ENCODE data around the gene POLR2B. TPM values are rescaled to one million over a fixed set of nuclear protein-coding genes. Genes with fewer than 3 reads are reported as not detected.
A peak's percentile ranks its signal among the peaks of the same experiment; 100 is the strongest.
"Not testable (repeated sequence)": the region's sequence is repeated elsewhere in the genome, so short reads cannot be mapped to it uniquely, and the experiment has no call there.

POLR2B gene
- total RNA-seq = 70.9 and 83.7 TPM in 2 replicates

DNA sequence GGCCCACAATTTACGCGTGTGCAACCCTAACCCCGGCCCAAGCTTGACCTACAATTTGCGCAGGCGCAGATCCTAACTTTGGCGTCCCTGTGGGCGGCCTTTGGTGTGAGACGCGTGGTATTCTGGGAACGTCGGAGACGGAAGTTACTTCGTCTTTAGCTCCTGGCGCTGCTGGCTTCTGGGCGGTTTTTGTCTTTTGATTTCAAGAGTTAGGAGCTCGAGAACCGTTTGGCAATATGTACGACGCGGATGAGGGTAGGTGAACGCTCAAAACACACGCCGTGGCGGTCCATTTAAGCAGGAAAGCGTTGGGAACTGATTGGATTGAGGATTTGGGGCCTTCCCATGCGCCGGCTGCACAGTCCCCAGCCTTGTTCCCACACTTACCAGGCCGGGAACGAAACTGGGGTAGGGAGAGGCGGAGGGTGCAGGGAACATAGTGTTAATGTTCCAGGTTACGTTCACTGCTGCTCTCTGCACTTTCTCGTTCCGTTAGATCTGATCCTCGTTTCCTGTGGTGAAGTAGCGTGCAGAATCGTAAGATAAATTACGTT is at the start of gene POLR2B:
POLR2B (plus strand) TSS at position 147 of the 554 bp plus-strand sequence; CDS start at position 237, 90 bp downstream.
- DNase-seq (ENCODE audit: low read depth in 2 of 2) = peak; percentile 90 to 94

DNA sequence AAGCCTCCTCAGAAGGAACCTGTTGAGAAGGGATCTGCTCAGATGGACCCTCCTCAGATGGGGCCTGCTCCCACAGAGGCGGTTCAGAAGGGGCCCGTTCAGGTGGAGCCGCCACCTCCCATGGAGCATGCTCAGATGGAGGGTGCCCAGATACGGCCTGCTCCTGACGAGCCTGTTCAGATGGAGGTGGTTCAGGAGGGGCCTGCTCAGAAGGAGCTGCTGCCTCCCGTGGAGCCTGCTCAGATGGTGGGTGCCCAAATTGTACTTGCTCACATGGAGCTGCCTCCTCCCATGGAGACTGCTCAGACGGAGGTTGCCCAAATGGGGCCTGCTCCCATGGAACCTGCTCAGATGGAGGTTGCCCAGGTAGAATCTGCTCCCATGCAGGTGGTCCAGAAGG is 48.1 kb upstream of the POLR2B start:
- no peak for DNase-seq (ENCODE audit: low read depth in 2 of 2)

DNA sequence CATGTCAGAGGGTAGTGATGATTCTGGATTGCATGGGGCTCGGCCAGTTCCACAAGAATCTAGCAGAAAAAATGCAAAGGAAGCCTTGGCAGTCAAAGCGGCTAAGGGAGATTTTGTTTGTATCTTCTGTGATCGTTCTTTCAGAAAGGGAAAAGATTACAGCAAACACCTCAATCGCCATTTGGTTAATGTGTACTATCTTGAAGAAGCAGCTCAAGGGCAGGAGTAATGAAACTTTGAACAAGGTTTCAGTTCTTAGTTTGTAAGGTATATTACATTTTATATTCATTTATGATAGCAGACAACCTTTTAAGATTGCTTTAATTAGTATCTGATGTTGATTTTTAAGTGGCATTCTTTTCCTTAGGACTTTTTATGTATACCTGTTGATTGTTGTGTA is 46.8 kb upstream of the POLR2B start:
- DNase-seq (ENCODE audit: low read depth in 2 of 2) = no peak

DNA sequence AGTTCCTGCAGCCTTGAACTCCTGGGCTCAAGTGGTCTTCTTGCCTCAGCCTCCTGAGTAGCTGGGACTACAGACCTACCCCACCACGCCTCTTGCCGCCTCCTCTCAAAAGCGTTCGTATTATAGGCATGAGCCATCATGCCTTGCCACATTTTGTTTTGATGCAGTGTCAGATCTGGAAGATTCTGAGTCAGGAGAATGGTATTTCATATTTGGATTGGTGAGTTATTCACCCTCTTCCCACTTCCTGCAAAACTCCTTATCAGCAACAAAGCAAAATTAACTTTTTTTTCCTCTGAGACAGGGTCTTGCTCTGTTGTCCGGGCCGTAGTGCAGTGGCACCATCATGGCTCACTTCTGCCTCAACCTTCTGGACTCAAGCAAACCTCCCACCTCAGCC is 41.4 kb upstream of the POLR2B start:
- peak in 1 of 2 donors; percentile 59 for DNase-seq (ENCODE audit: low read depth in 2 of 2)

DNA sequence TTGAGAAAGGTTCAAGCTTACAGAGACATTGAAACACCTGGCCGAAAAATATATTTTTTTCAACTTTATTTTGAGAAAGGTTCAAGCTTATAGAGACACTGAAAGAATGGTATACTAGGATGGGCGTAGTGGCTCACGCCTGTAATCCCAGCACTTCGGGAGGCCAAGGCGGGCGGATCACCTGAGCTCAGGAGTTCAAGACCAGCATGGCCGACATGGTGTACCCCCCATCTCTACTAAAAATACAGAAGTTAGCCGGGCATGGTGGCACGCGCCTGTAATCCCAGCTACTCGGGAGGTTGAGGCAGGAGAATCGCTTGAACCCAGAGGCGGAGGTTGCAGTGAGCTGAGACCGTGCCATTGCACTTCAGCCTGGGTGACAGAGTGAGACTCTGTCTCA is 38.9 kb upstream of the POLR2B start:
- not testable (repeated sequence) for DNase-seq (ENCODE audit: low read depth in 2 of 2)

DNA sequence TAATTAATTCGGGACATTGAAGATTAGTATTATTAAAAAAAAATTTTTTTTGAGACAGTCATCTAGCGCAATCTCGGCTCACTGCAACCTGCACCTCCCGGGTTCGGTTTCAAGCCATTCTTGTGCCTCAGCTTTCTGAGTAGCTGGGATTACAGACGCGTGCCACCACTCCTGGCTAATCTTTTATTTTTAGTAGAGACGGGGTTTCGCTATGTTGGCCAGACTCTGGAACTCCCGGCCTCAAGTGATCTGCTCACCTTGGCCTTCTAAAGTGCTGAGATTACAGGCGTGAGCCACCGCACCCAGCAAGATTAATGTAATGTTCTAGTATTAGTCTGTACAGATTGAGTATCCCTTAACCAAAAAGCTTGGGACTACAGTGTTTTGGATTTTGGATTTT is 38.3 kb upstream of the POLR2B start:
- DNase-seq (ENCODE audit: low read depth in 2 of 2) = no peak

DNA sequence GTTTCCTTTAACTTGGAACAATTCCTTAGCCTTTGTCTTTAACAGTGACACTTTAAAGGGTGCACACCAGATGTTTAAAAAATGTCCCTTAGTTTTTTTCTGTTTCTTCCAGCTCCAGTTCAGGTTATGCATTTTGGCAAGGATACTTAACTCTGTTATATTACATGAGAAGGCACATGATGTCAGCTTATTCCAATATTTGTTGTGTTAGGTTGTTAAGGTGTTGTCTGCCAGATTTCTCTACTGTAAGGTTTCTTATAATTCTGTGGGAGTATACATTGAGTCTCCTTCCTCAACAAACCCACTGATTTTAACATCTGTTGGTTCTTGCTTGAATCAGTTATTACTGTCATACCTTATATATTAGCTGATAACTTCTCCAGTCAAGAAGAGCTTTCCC is 37.7 kb upstream of the POLR2B start:
- DNase-seq (ENCODE audit: low read depth in 2 of 2) = no peak

DNA sequence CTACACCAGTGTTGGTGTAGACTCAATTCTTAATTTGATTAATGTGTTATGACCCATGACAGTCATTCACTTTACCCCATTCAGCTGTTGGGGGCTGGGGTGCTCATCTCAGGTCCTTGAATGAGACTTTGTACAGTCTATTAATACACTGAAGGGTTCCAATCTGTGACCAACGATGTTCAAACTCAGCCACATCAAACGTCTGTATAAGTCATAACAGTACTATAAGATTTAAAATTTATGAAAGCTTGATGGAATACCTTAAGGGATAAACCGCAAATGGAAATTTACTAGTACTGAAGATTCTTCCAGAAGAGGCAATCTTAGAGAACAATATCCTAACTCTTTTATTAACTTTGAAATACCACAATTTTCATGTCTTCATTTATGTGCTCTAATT is 37.3 kb upstream of the POLR2B start:
- DNase-seq (ENCODE audit: low read depth in 2 of 2) = no peak

DNA sequence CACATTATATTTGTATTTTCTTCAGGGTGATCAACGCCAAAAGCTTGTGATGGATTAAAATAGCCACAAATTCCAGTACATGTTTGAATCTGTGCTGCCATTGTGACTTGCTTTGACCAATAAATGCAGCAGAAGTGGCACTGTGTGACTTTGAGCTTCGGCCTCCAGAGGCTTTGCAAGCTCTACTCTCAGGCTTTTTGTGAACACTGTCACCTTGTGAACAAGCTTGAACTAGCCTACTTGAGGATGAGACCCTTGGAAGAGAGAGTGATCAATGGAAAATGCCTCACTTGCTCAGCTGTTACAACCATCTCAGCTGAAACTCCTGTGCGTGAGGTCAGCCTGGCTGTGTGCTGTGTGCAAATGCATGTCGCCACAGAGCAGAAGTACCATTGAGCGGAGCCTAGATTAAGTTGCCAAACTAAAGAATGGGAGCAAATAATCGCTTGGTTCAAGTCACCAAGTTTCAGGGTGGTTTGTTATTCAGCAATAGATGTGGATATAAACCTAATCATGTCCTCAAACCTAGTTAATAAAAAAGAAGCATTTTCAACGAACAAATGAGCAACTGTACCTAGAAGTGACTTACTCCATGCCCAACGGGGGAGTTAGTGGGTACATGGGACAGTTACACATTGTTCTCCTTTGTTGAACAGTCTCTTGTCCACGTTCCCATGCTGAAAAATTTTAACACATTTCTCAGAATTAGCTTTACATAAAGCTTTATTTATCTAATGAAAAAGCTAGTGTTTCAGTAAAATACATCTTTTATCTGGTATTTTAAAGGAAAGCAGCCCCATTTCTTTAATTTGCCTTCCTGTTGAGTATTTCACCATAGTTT is 24.8 kb upstream of the POLR2B start:
- DNase-seq (ENCODE audit: low read depth in 2 of 2) = no peak

DNA sequence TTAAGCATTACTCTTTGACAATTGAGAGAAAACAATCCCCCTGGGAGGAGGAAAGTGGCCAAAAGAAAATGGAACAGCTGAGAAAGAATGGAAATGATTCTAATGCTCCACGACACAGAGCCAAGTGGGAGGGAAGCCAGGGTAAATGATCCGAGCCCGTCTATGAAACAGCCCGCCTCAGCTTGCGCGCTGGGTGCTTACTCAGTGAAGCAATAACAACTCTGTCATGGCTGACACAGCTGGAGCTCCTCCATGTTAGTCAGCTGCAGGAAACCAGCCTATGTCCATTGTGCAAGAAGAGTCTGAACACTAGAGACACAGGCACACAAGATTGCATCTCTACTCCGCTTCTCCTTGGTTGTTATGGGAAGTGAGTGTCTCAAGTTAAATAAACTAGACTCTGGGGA is 20.6 kb upstream of the POLR2B start:
- DNase-seq (ENCODE audit: low read depth in 2 of 2) = peak; percentile 79 to 96

DNA sequence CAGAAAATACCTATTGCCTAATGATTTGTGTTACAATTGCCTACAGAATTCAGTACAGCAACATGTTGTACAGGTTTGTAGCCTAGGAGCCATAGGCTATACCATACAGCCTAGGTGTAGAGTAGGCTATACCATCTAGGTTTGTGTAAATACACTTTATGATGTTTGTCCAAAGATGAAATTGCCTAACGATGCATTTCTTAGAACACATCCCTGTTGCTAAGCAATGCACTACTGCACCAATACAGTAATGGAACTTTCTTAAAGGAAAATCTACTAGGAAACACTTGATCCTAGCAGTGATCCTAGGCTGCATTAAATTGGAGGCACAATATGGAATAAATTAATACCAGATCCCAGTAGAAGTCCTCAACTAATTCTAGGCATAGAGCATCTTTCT is 19.6 kb upstream of the POLR2B start:
- DNase-seq (ENCODE audit: low read depth in 2 of 2) = no peak

DNA sequence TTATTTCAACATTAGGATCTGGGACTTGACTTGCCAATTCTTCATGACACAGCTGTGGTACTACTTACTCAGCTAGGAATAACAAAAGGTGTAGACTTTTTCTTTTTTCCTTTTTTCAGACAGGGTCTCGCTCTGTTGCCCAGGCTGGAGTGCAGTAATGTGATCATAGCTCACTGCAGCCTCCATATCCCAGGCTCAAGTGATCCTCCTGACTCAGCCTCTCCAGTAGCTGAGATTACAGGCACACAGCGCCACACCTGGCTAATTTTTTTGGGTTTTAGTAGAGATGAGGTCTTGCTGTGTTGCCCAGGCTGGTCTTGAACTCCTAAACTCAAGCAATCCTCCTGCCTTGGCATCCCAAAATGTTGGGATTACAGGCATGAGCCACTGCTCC is 17.6 kb upstream of the POLR2B start:
- DNase-seq (ENCODE audit: low read depth in 2 of 2) = no peak

DNA sequence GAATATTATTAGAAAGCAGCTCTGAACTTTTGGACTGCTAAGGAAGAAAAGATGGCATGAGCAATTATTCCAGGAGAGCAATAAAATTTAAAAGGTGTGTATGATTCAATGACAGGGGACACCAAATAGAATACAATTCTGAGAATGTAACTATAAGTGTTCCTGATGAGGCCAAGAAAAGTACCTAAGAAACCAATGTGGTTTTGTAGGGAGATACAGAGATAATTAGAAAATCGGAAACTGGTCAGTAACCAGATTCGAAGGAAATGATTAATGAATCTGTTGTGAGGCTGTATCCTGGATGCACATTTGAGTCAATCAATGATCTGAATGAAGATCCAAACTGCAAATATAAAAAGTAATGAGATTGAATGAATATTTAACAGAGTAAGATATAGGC is 7.3 kb upstream of the POLR2B start:
- DNase-seq (ENCODE audit: low read depth in 2 of 2) = no peak

DNA sequence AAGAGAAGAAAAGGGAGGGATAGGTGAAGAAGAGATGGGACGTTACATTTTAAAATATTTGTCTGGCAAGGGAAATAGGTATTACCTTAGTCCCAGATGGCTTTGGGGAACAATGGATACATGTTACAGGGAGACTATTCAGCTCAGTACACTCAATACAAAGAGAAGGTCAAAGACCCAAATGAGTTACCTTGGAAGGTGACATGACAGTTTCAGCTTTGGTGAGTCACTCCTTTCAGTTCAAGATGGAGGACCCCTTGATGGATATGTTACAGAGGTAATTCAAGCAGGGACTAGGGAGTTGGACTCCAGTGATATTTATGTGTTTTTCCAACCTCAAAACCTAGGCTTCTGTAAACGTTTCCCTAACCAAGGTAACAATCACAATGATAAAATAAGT is 6.3 kb upstream of the POLR2B start:
- DNase-seq (ENCODE audit: low read depth in 2 of 2) = no peak

DNA sequence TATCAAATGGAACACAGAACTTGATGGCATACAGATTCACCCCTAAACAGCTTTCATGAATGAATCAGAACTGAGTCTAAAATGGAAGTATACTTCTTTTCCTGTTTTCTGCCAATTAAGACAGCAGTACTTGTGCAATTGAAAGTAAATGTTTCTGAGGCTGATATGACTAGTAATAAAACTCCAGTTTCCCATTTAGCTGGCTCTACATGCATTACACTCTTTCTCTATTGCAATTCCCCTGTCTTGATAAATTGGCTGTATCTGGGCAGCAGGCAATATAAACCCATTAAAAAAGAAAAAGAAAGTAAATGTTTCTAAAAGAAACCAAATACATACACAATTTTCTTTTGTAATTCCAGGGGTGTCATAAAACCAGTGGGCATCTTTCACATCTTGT is 5.9 kb upstream of the POLR2B start:
- no peak for DNase-seq (ENCODE audit: low read depth in 2 of 2)

DNA sequence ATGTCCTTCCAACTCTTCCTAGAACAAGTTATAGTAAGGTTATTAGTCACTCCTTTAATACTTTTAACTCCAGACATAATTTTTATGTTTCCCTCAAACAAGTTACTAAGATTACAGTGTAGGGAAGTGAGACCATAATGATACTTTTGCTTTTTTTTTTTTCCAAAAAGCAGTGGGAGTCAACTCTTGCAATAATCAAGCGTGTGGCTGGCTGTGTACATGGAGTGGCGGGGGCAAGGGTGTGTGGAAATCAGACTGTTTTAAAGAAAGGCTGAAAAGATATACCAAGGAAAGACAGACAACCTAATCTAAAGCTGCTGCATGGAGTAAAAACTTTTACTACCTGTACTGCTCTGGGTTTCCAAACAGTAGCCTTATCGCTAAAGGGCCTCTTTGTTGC is 5.4 kb upstream of the POLR2B start:
- DNase-seq (ENCODE audit: low read depth in 2 of 2) = no peak

DNA sequence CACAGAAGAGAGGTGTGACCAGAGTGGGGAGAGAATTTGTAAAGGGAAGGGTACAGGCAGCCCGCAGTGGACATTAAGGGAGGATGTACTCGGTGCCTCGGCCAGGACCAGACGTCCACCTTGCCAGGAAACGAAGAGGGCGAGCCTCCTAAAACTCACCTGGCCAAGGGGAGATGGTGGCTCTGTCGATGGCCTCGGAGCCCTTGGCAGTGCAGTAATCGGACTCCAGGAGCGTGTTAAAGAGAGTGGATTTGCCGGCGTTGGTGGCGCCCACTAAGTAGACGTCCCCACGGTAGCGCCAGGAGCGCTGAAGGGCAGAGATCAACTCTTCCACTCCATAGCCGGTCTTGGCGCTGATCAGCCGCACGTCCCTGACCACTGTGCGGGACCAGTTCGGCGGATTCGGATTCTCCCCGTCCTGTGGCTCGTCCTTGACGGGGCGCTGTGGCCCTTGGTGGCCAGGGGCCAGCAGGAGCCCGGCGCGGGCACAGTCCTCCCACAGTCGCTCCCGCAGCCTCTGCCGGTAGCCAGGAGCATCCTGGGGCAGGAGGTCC is 2.3 kb upstream of the POLR2B start:
- peak in 1 of 2 donors; percentile 10 for DNase-seq (ENCODE audit: low read depth in 2 of 2)

DNA sequence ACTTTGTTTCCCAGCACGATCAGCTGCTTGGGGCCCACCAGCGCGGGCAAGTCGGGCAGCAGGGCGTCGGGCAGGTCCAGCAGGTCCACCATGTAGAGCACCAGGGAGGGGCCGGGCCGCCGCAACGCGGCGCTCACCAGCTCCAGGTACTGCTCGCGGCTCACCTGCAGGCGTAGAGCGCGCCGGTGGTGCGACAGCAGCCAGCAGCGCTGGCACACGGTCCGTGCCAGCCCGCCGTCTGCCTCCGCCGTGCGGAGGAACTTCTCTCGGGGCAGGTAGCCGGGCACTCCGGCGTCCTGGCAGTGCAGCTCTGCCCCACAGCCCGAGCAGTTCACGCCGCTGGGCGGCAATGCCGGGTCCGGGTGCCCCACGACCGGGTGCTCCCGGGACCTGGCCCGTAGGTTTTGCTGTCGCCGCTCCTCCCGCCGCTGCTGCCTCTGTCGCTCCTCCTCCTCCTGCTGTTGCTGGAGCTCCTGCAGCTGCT is 1.8 kb upstream of the POLR2B start:
- DNase-seq (ENCODE audit: low read depth in 2 of 2) = peak in 1 of 2 donors; percentile 43

DNA sequence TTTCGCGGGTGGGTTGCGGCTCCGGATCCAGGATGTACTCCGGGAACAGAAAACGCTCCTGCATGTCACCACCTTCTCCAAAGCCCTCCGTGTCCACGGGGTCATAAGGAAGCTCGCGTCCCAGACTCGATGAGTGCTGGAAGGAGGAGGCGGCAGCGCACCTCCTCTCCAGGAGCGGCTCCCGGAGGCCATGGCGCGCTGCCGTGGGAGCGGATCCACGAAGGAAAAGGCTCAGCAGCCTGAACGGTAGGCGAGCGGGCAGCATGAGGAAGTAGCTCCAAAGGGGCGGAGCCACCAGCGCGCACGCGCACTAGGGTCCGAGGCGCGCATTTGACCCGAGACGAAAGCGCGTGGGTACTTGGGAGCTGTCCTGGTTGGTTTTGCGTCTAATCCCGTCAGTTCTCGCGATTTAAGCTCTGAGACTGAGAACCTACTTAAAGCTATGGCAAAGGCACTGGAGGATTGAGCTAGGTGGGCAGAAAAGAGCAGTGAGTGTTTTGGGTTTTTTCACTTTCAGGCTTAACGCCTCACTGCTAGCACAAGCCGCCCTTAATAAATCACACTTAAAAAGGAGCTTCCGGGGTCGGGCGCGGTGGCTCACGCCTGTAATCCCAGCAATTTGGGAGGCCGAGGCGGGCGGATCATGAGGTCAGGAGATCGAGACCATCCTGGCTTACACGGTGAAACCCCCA is 1.2 kb upstream of the POLR2B start, which contains the start of gene NOA1:
NOA1 (minus strand) TSS at position 286 of the 692 bp plus-strand sequence; CDS start at position 265, 21 bp downstream.
- peak; percentile 99 for DNase-seq (ENCODE audit: low read depth in 2 of 2)

DNA sequence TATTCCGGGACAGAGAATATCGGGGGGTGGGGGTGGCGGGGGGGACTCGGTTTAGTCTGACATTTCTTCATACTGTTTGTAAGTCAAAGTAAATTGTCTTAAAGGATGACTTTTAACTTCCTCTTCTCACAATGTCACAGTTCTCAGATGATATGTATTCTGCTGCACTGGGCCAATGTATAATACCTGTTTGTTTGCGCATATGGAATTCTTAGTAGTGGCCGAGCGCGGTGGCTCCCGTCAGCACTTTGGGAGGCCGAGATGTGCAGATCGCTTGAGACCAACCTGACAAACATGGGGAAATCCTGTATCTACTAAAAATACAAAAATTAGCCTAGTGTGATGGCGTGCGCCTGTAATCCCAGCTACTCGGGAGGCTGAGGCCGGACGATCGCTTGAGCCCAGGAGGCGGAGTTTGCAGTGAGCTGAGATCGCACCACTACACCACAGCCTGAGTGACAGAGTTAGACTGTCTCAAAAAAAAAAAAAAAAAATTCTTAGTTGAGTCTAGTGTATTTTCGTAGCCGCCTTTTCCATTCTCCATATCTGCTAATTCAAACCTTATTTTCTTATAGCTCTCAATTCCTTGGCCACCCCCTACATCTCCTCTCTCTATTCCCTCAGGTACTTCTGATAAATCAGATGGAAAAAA is 851 bp downstream of the POLR2B start:
- peak in 1 of 2 donors; percentile 53 for DNase-seq (ENCODE audit: low read depth in 2 of 2)

DNA sequence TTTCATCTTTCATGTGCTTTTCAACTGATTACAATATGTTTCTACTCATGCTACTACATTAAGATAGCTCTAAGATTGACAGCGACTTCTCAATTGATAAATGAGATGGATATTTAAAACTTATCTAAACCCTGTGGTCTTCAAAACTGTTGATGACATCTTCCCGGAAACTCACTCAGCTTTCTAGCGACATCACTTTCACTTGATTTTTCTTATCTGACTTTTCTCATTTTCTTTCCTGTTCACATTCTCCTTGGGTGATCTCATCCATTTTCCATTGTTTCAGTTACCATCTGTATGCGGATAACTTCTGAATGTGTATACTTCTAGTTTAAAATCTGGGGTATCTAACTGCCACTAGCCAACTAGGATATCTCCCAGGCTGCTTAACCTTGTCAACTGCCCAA is 3.1 kb downstream of the POLR2B start:
- DNase-seq (ENCODE audit: low read depth in 2 of 2) = peak in 1 of 2 donors; percentile 81

Data from dermis microvascular lymphatic vessel endothelial cell (primary cell).